Endothelial cell of umbilical vein (primary cell): ENCODE data around the gene LZTS2. TPM values are rescaled to one million over a fixed set of nuclear protein-coding genes. Genes with fewer than 3 reads are reported as not detected.

ENCODE experiments used
- BruUV-seq: library from RNA; stranded (reverse); fragments of 400-500 nt; replicated peaks from 2 replicates; lab custom pipeline; 2021; lab: Mats Ljungman, UMichigan
- CTCF ChIA-PET: fragments of 300-600, 350-600 bp; sonication (Branson Sonifier 250); formaldehyde crosslinking; loops from one replicate; lab custom pipeline; 2021; ENCODE audit warnings: antibody characterized with exemption, inconsistent platforms; lab: Charles Lee
- POLR2A ChIA-PET: fragments of 300-600, 350-600 bp; sonication (Branson Sonifier 250); formaldehyde crosslinking; loops from one replicate; lab custom pipeline; 2021; ENCODE audit warnings: antibody characterized with exemption, inconsistent platforms; lab: Charles Lee
- DNase-seq: peaks from one replicate; pipeline ENCODE4 v3.0.0-alpha.2; 2011; ENCODE audit warnings: low read depth, low spot score
- FAIRE-seq: peaks from 2 replicates; lab custom pipeline; 2011; peaks lifted over from hg19 to GRCh38; lab: Jason Lieb, UNC
- H2AFZ ChIP-seq: 2 replicates; pipeline ENCODE4 v1.6.0; 2012; ENCODE audit warnings: low read depth, low read length, control low read depth, inconsistent platforms
- H3K27ac ChIP-seq: 2 replicates; pipeline ENCODE4 v1.5.1; 2011; ENCODE audit warnings: low read depth, mild to moderate bottlenecking, control low read depth, low read length, moderate library complexity; ENCODE audit not compliant: insufficient read depth
- H3K27me3 ChIP-seq, 2 experiments: 2 replicates each; pipeline versions ENCODE4 v1.6.0 to v1.6.1; 2011; ENCODE audit warnings: low read length in 2 of 2, mixed read lengths in 1 of 2; ENCODE audit not compliant: control insufficient read depth in 2 of 2, insufficient read depth in 2 of 2
- H3K36me3 ChIP-seq, 2 experiments: 2 replicates in 1 of 2; 3 replicates in 1 of 2; pipeline ENCODE4 v1.5.1; 2011; ENCODE audit warnings: low read length in 2 of 2, mild to moderate bottlenecking in 1 of 2, moderate library complexity in 1 of 2; ENCODE audit not compliant: control insufficient read depth in 2 of 2, insufficient read depth in 2 of 2; ENCODE audit errors: extremely low read depth in 1 of 2
- H3K4me1 ChIP-seq: 3 replicates; pipeline ENCODE4 v1.5.1; 2011; ENCODE audit warnings: mild to moderate bottlenecking, low read length; ENCODE audit not compliant: control insufficient read depth, insufficient read depth; ENCODE audit errors: extremely low read depth
- H3K4me2 ChIP-seq: 2 replicates; pipeline ENCODE4 v1.6.1; 2011; ENCODE audit warnings: low read length, control low read depth, mixed read lengths; ENCODE audit not compliant: insufficient read depth
- H3K4me3 ChIP-seq, 3 experiments: fragments of 200-600 bp in 1 of 3; sonication (generic), shearing (Covaris generic) in 1 of 3; replicated peaks in 1 of 3; 2 replicates each; pipeline ENCODE4 v1.5.1; 2011 to 2016; ENCODE audit warnings: control low read depth in 3 of 3, low read length in 3 of 3, mild to moderate bottlenecking in 2 of 3, inconsistent platforms in 1 of 3, low read depth in 1 of 3, moderate library complexity in 1 of 3; ENCODE audit not compliant: insufficient read depth in 1 of 3
- H3K79me2 ChIP-seq: 2 replicates; pipeline ENCODE4 v1.6.0; 2012; ENCODE audit warnings: low read length, inconsistent platforms; ENCODE audit not compliant: control insufficient read depth, insufficient read depth
- H3K9ac ChIP-seq: replicated peaks from 2 replicates; pipeline ENCODE3; 2011; ENCODE audit warnings: low read length, control low read depth; ENCODE audit not compliant: insufficient read depth; ENCODE audit errors: extremely low read depth
- H3K9me1 ChIP-seq: replicated peaks from 3 replicates; pipeline ENCODE4 v1.6.0; 2011; ENCODE audit warnings: mild to moderate bottlenecking, low read length; ENCODE audit not compliant: control insufficient read depth, insufficient read depth; ENCODE audit errors: extremely low read depth
- H3K9me3 ChIP-seq: replicated peaks from 2 replicates; pipeline ENCODE4 v1.5.1; 2012; ENCODE audit warnings: low read length, inconsistent platforms; ENCODE audit not compliant: control insufficient read depth, insufficient read depth
- H4K20me1 ChIP-seq: replicated peaks from 2 replicates; pipeline ENCODE3; 2011; ENCODE audit warnings: mild to moderate bottlenecking, low read length; ENCODE audit not compliant: control insufficient read depth, insufficient read depth; ENCODE audit errors: extremely low read depth
- EZH2 ChIP-seq: IDR thresholded peaks from 2 replicates; pipeline ENCODE4 v1.6.1; 2012; ENCODE audit warnings: borderline replicate concordance, low read depth, mild to moderate bottlenecking, moderate library complexity, low read length, inconsistent platforms; ENCODE audit not compliant: severe bottlenecking
- FOS ChIP-seq: IDR thresholded peaks from 2 replicates; pipeline ENCODE4 v1.6.1; 2011; ENCODE audit warnings: mild to moderate bottlenecking, low read length, moderate library complexity, borderline replicate concordance; ENCODE audit not compliant: insufficient read depth
- GATA2 ChIP-seq: IDR thresholded peaks from 2 replicates; pipeline ENCODE4 v1.7.0; 2011; ENCODE audit warnings: low read depth, mild to moderate bottlenecking, moderate library complexity, mixed read lengths, low read length; ENCODE audit not compliant: insufficient read length, insufficient read depth
- JUN ChIP-seq: IDR thresholded peaks from 2 replicates; pipeline ENCODE4 v1.6.1; 2011; ENCODE audit warnings: borderline replicate concordance, low read depth; ENCODE audit not compliant: insufficient read length, insufficient read depth
- MYC ChIP-seq: IDR thresholded peaks from one replicate; pipeline ENCODE4 v1.6.1; 2011; ENCODE audit warnings: mild to moderate bottlenecking, low read depth, low read length
- POLR2A ChIP-seq: IDR thresholded peaks from 2 replicates; pipeline ENCODE4 v1.6.1; 2012; ENCODE audit warnings: low read depth, mild to moderate bottlenecking, control low read depth, low read length
- POLR2AphosphoS5 ChIP-seq: IDR thresholded peaks from 2 replicates; pipeline ENCODE4 v1.6.1; 2012; ENCODE audit warnings: low read depth, mild to moderate bottlenecking, control low read depth, low read length, moderate library complexity; ENCODE audit not compliant: insufficient read depth
- dilution Hi-C: fragments of 300-500 bp; cut with MboI; formaldehyde crosslinking; loops from one replicate; pipeline ENCODE4 v1.15.0; 2019; ENCODE audit warnings: low sequenced_read_pairs; ENCODE audit not compliant: extremely low pct_ligation_motif_present
- intact Hi-C: fragments of 100-400 bp; cut with micrococcal nuclease; formaldehyde crosslinking; loops from one replicate; pipeline ENCODE4 v1.10.0; 2022
- polyA plus RNA-seq, 4 experiments: library from polyadenylated mRNA; depleted of rRNA in 3 of 4; stranded (reverse) in 3 of 4; unstranded in 1 of 4; fragments of >200 nt; gene quantifications; 2 replicates each; pipeline versions ENCODE4 v1.2.1 to v1.2.3, GENCODE V29; 2011 to 2012; ENCODE audit warnings: missing spikeins in 1 of 4
- total RNA-seq: library from RNA; stranded (reverse); gene quantifications from 2 replicates; pipeline ENCODE4 v1.2.3, GENCODE V29; 2021
- TF ChIP-seq, protein P1 (sequence below), 2 donors: IDR thresholded peaks; 1 replicate in 1 of 2; 2 replicates in 1 of 2; pipeline ENCODE4 v1.5.1; 2011; ENCODE audit warnings: low read length in 2 of 2, mild to moderate bottlenecking in 2 of 2, moderate library complexity in 2 of 2, control low read depth in 1 of 2, inconsistent platforms in 1 of 2, low read depth in 1 of 2; ENCODE audit not compliant: insufficient read depth in 1 of 2; ENCODE audit errors: extremely low read depth in 1 of 2
- TF ChIP-seq, protein P2 (sequence below): IDR thresholded peaks from 2 replicates; pipeline ENCODE4 v1.6.1; 2011; ENCODE audit not compliant: insufficient read depth, insufficient read length

The LZTS2 gene
- total and polyA plus RNA-seq, 2 donors (not counting 3 experiments of a cell fraction or from before 2014, with no cell fraction given): 70.8 to 79.5 TPM

DNA sequence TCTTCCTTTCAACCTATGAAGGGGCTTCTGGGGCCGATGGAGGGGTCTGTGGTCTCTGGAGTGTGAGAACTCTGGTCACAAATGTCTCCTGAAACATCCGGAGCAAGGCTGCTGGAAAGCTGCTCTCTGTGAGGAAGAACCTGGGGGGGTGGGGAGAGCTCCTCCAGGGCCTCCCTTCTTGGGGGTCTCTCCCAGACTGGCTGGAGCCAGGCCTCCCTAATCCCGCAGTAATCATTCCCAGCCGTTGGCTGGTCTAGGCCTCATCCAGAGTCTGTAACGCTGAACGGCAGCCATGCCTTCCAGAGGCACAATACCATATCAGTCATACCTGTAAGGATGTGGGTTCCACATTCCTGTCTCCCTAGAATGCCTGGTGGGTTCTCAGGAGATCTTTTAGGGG, 4.4 kb upstream of the LZTS2 start:
- no peak overlapping the region for H2AFZ ChIP-seq
- dilution Hi-C loops (no loop called here), intact Hi-C loops (no loop called here)
- BruUV-seq: no TSS peak
- no peak for TF ChIP-seq POLR2AphosphoS5
- TF ChIP-seq POLR2A: no peak
- TF ChIP-seq, protein P1, sequence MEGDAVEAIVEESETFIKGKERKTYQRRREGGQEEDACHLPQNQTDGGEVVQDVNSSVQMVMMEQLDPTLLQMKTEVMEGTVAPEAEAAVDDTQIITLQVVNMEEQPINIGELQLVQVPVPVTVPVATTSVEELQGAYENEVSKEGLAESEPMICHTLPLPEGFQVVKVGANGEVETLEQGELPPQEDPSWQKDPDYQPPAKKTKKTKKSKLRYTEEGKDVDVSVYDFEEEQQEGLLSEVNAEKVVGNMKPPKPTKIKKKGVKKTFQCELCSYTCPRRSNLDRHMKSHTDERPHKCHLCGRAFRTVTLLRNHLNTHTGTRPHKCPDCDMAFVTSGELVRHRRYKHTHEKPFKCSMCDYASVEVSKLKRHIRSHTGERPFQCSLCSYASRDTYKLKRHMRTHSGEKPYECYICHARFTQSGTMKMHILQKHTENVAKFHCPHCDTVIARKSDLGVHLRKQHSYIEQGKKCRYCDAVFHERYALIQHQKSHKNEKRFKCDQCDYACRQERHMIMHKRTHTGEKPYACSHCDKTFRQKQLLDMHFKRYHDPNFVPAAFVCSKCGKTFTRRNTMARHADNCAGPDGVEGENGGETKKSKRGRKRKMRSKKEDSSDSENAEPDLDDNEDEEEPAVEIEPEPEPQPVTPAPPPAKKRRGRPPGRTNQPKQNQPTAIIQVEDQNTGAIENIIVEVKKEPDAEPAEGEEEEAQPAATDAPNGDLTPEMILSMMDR (IDR thresholded peaks at IDR 0.05; ENCODE audit: extremely low read depth in 1 of 2, insufficient read depth in 1 of 2, low read depth in 1 of 2, low read length in 2 of 2): no peak
- TF ChIP-seq FOS: no peak
- TF ChIP-seq JUN: no peak
- TF ChIP-seq GATA2: no peak
- TF ChIP-seq EZH2: no peak
- TF ChIP-seq, protein P2, sequence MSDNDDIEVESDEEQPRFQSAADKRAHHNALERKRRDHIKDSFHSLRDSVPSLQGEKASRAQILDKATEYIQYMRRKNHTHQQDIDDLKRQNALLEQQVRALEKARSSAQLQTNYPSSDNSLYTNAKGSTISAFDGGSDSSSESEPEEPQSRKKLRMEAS: no peak
- no peak for TF ChIP-seq MYC
- ChIA-PET CTCF (interaction anchor here (2.3 to 12.6 kb wide), 3 partner anchors 13 to 71 kb away, joined by 8 to 254 read pairs (median 92); no protein-coding TSS in a partner anchor), POLR2A (no interaction called here)
- no peak overlapping the region for H3K27ac ChIP-seq
- FAIRE-seq (no peak), DNase-seq (no peak)
- H3K9me1 ChIP-seq: no peaks in the 10 kb centered on the region
- H3K79me2 ChIP-seq: peaks cover 10% of the 10 kb centered on the region
- H3K4me2 ChIP-seq: no peak overlapping the region
- no peak overlapping the region for H3K4me3 ChIP-seq
- H3K9ac ChIP-seq: no peak overlapping the region
- peaks cover 3 to 11% of the 10 kb centered on the region in 2 experiments for H3K36me3 ChIP-seq
- no peaks in the 10 kb centered on the region for H4K20me1 ChIP-seq
- no peaks in the 10 kb centered on the region for H3K27me3 ChIP-seq
- no peaks in the 10 kb centered on the region for H3K9me3 ChIP-seq
- peaks cover 18% of the 10 kb centered on the region for H3K4me1 ChIP-seq
